Stimulated activated CD4-positive, alpha-beta T cell treated with anti-CD3 and anti-CD28 coated beads, Interleukin-12 subunit alpha, Interleukin-12 subunit beta, amount 100 ng/mL, for 48 hours (primary cell): ENCODE results near the gene IP6K1.
"Not testable (repeated sequence)": the region's sequence is repeated elsewhere in the genome, so short reads cannot be mapped to it uniquely, and the experiment has no call there.

Experiments
- DNase-seq, 3 donors: peaks; one replicate each; pipeline ENCODE4 v3.0.0-alpha.2; 2020; ENCODE audit warnings: low read depth in 2 of 3, low spot score in 1 of 3

IP6K1 gene

GRCh38 chr3:49769286-49769915 lies 16.9 kb downstream of the IP6K1 start:
- DNase-seq, result no peak

- DNase-seq, result no peak
Observed at GRCh38 chr3:49763981-49764380, 22.4 kb downstream of the IP6K1 start.

- no peak for DNase-seq
Observed at GRCh38 chr3:49761661-49762060, 24.7 kb downstream of the IP6K1 start.

- no peak for DNase-seq
Observed at GRCh38 chr3:49759226-49759625, 27.1 kb downstream of the IP6K1 start.

GRCh38 chr3:49757197-49757596 lies 29.1 kb downstream of the IP6K1 start:
- no peak for DNase-seq

- DNase-seq, result no peak
Observed at GRCh38 chr3:49756036-49756435, 30.3 kb downstream of the IP6K1 start.

GRCh38 chr3:49754536-49754935 lies 31.8 kb downstream of the IP6K1 start:
- DNase-seq, result no peak

GRCh38 chr3:49751501-49751900 lies 34.8 kb downstream of the IP6K1 start:
- DNase-seq, result no peak

GRCh38 chr3:49750056-49750455 lies 36.3 kb downstream of the IP6K1 start:
- no peak for DNase-seq

GRCh38 chr3:49748874-49749273 lies 37.5 kb downstream of the IP6K1 start:
- not testable (repeated sequence) for DNase-seq

GRCh38 chr3:49747792-49748480 lies 38.4 kb downstream of the IP6K1 start:
- no peak for DNase-seq

GRCh38 chr3:49745986-49746385 lies 40.4 kb downstream of the IP6K1 start:
- DNase-seq, result no peak

GRCh38 chr3:49740427-49740826 lies 45.9 kb downstream of the IP6K1 start:
- DNase-seq, result no peak

GRCh38 chr3:49738067-49738713 lies 48.2 kb downstream of the IP6K1 start:
- no peak for DNase-seq

- no peak for DNase-seq
Observed at GRCh38 chr3:49734752-49735151, 51.6 kb downstream of the IP6K1 start.

GRCh38 chr3:49733551-49733950 lies 52.8 kb downstream of the IP6K1 start:
- no peak for DNase-seq

- DNase-seq, result no peak
Observed at GRCh38 chr3:49732597-49732996, 53.7 kb downstream of the IP6K1 start.

GRCh38 chr3:49729966-49730609 lies 56.3 kb downstream of the IP6K1 start:
- no peak for DNase-seq

- DNase-seq, result no peak
Observed at GRCh38 chr3:49727924-49728361, 58.4 kb downstream of the IP6K1 start.

GRCh38 chr3:49727154-49727923 lies 59.0 kb downstream of the IP6K1 start:
- no peak for DNase-seq
